ENCODE measurements around the gene NTM.
A peak's percentile ranks its signal among the peaks of the same experiment; 100 is the strongest.

NTM gene

GRCh38 chr11:132334769-132335280 is 964.4 kb downstream of the NTM start:
- H3K23ac ChIP-seq (ENCODE audit: low read length in 2 of 2), result no peak overlapping the region
- H3K9ac ChIP-seq (ENCODE audit: low read length), result no peak overlapping the region
- H3K27me3 ChIP-seq (ENCODE audit: control insufficient read depth in 1 of 2, insufficient read depth in 1 of 2, low read length in 2 of 2), result peaks cover 0 to 10% of the 10 kb centered on the region in 2 experiments
- DNase-seq, result no peak
- no peak overlapping the region for H2AFZ ChIP-seq (ENCODE audit: low read depth, low read length)
- peaks cover 0 to 41% of the 10 kb centered on the region in 2 experiments for H3K36me3 ChIP-seq (ENCODE audit: control insufficient read depth in 1 of 2, insufficient read depth in 2 of 2, low read depth in 1 of 2, low read length in 2 of 2)
- no peaks in the 10 kb centered on the region for H3K4me1 ChIP-seq (ENCODE audit: control insufficient read depth, insufficient read depth, low read depth, low read length)
- no peak overlapping the region for H3K4ac ChIP-seq (ENCODE audit: low read depth in 1 of 2, low read length in 2 of 2)
- no peak overlapping the region for H2AK5ac ChIP-seq (ENCODE audit: low read length, severe bottlenecking)
- H3K9me3 ChIP-seq (ENCODE audit: control insufficient read depth, low read length), result no peaks in the 10 kb centered on the region
- H2BK5ac ChIP-seq (ENCODE audit: low read depth, low read length, poor library complexity, severe bottlenecking), result no peak overlapping the region
- H3K79me1 ChIP-seq (replicated peaks; ENCODE audit: low read length, poor library complexity, severe bottlenecking), result no peaks in the 10 kb centered on the region
- H3K27ac ChIP-seq (ENCODE audit: low read length, poor library complexity, severe bottlenecking), result no peak overlapping the region
- no peak overlapping the region for H3K14ac ChIP-seq (ENCODE audit: low read length in 2 of 2)
- no peak overlapping the region for H4K91ac ChIP-seq (ENCODE audit: low read length)
- H2BK12ac ChIP-seq (ENCODE audit: low read length in 2 of 2), result no peak overlapping the region
- no peak overlapping the region for H3K18ac ChIP-seq (ENCODE audit: low read depth in 1 of 2, low read length in 2 of 2)
- H4K8ac ChIP-seq (ENCODE audit: low read length), result no peak overlapping the region
- WGBS, result 91% methylated on average over 11 of the region's 15 CpGs
- H3K4me3 ChIP-seq (ENCODE audit: insufficient read depth in 1 of 2, low read depth in 1 of 2, low read length in 2 of 2), result peak overlapping the region in 1 of 2 experiments; percentile 7
- H2BK120ac ChIP-seq (ENCODE audit: low read depth, low read length), result no peak overlapping the region
- H3K4me2 ChIP-seq (ENCODE audit: low read length, poor library complexity, severe bottlenecking), result no peak overlapping the region
- H2BK15ac ChIP-seq (ENCODE audit: low read depth, poor library complexity, severe bottlenecking), result no peak overlapping the region

- Histone ChIP-seq H2BK120ac (ENCODE audit: low read depth, low read length) (no peak overlapping the region), H4K8ac (ENCODE audit: low read length) (no peak overlapping the region), H3K18ac (ENCODE audit: low read depth in 1 of 2, low read length in 2 of 2) (no peak overlapping the region), H3K9me3 (ENCODE audit: control insufficient read depth, low read length) (no peaks in the 10 kb centered on the region), H3K14ac (ENCODE audit: low read length in 2 of 2) (no peak overlapping the region), H3K4me3 (ENCODE audit: insufficient read depth in 1 of 2, low read depth in 1 of 2, low read length in 2 of 2) (no peak overlapping the region), H2AK5ac (ENCODE audit: low read length, severe bottlenecking) (no peak overlapping the region), H3K4ac (ENCODE audit: low read depth in 1 of 2, low read length in 2 of 2) (no peak overlapping the region), H4K91ac (ENCODE audit: low read length) (no peak overlapping the region), H3K79me1 (replicated peaks; ENCODE audit: low read length, poor library complexity, severe bottlenecking) (no peaks in the 10 kb centered on the region), H2BK12ac (ENCODE audit: low read length in 2 of 2) (no peak overlapping the region), H3K4me2 (ENCODE audit: low read length, poor library complexity, severe bottlenecking) (no peak overlapping the region), H3K23ac (ENCODE audit: low read length in 2 of 2) (no peak overlapping the region), H3K9ac (ENCODE audit: low read length) (no peak overlapping the region), H3K4me1 (ENCODE audit: control insufficient read depth, insufficient read depth, low read depth, low read length) (no peaks in the 10 kb centered on the region), H3K27ac (ENCODE audit: low read length, poor library complexity, severe bottlenecking) (no peak overlapping the region), H3K36me3 (ENCODE audit: control insufficient read depth in 1 of 2, insufficient read depth in 2 of 2, low read depth in 1 of 2, low read length in 2 of 2) (peaks cover 0 to 37% of the 10 kb centered on the region in 2 experiments), H2BK15ac (ENCODE audit: low read depth, poor library complexity, severe bottlenecking) (no peak overlapping the region), H2AFZ (ENCODE audit: low read depth, low read length) (no peak overlapping the region), H3K27me3 (ENCODE audit: control insufficient read depth in 1 of 2, insufficient read depth in 1 of 2, low read length in 2 of 2) (peaks cover 0 to 11% of the 10 kb centered on the region in 2 experiments), H2BK5ac (ENCODE audit: low read depth, low read length, poor library complexity, severe bottlenecking) (no peak overlapping the region)
- no peak for DNase-seq
- WGBS, result 91% methylated on average over 14 of the region's 14 CpGs
These were observed 964.9 kb downstream of the NTM start for GRCh38 chr11:132335311-132335710.

- Histone ChIP-seq H2BK12ac (ENCODE audit: low read length in 2 of 2) (no peak overlapping the region), H4K91ac (ENCODE audit: low read length) (no peak overlapping the region), H3K9ac (ENCODE audit: low read length) (no peak overlapping the region), H2AK5ac (ENCODE audit: low read length, severe bottlenecking) (no peak overlapping the region), H3K27ac (ENCODE audit: low read length, poor library complexity, severe bottlenecking) (no peak overlapping the region), H3K79me1 (replicated peaks; ENCODE audit: low read length, poor library complexity, severe bottlenecking) (no peaks in the 10 kb centered on the region), H3K4me1 (ENCODE audit: control insufficient read depth, insufficient read depth, low read depth, low read length) (no peaks in the 10 kb centered on the region), H3K4me2 (ENCODE audit: low read length, poor library complexity, severe bottlenecking) (no peak overlapping the region), H3K4ac (ENCODE audit: low read depth in 1 of 2, low read length in 2 of 2) (no peak overlapping the region), H2BK120ac (ENCODE audit: low read depth, low read length) (no peak overlapping the region), H3K18ac (ENCODE audit: low read depth in 1 of 2, low read length in 2 of 2) (no peak overlapping the region), H2BK5ac (ENCODE audit: low read depth, low read length, poor library complexity, severe bottlenecking) (no peak overlapping the region), H4K8ac (ENCODE audit: low read length) (no peak overlapping the region), H2BK15ac (ENCODE audit: low read depth, poor library complexity, severe bottlenecking) (no peak overlapping the region), H3K27me3 (ENCODE audit: control insufficient read depth in 1 of 2, insufficient read depth in 1 of 2, low read length in 2 of 2) (peaks cover 0 to 21% of the 10 kb centered on the region in 2 experiments), H3K14ac (ENCODE audit: low read length in 2 of 2) (no peak overlapping the region), H3K9me3 (ENCODE audit: control insufficient read depth, low read length) (no peaks in the 10 kb centered on the region), H2AFZ (ENCODE audit: low read depth, low read length) (no peak overlapping the region), H3K36me3 (ENCODE audit: control insufficient read depth in 1 of 2, insufficient read depth in 2 of 2, low read depth in 1 of 2, low read length in 2 of 2) (peaks cover 0 to 26% of the 10 kb centered on the region in 2 experiments), H3K23ac (ENCODE audit: low read length in 2 of 2) (no peak overlapping the region), H3K4me3 (ENCODE audit: insufficient read depth in 1 of 2, low read depth in 1 of 2, low read length in 2 of 2) (no peak overlapping the region)
- DNase-seq, result no peak
- whole genome bisulfite sequencing, result 93% methylated on average over 12 of the region's 12 CpGs
These were observed 966.5 kb downstream of the NTM start for GRCh38 chr11:132336781-132337535.

- H3K27me3 ChIP-seq (ENCODE audit: control insufficient read depth in 1 of 2, insufficient read depth in 1 of 2, low read length in 2 of 2), result peaks cover 0 to 31% of the 10 kb centered on the region in 2 experiments
- no peak overlapping the region for H2BK5ac ChIP-seq (ENCODE audit: low read depth, low read length, poor library complexity, severe bottlenecking)
- no peak overlapping the region for H2BK120ac ChIP-seq (ENCODE audit: low read depth, low read length)
- no peak overlapping the region for H2AK5ac ChIP-seq (ENCODE audit: low read length, severe bottlenecking)
- H3K4me2 ChIP-seq (ENCODE audit: low read length, poor library complexity, severe bottlenecking), result no peak overlapping the region
- no peak overlapping the region for H3K18ac ChIP-seq (ENCODE audit: low read depth in 1 of 2, low read length in 2 of 2)
- H2BK12ac ChIP-seq (ENCODE audit: low read length in 2 of 2), result no peak overlapping the region
- H3K9me3 ChIP-seq (ENCODE audit: control insufficient read depth, low read length), result no peaks in the 10 kb centered on the region
- H3K9ac ChIP-seq (ENCODE audit: low read length), result no peak overlapping the region
- peaks cover 0 to 16% of the 10 kb centered on the region in 2 experiments for H3K36me3 ChIP-seq (ENCODE audit: control insufficient read depth in 1 of 2, insufficient read depth in 2 of 2, low read depth in 1 of 2, low read length in 2 of 2)
- H3K4ac ChIP-seq (ENCODE audit: low read depth in 1 of 2, low read length in 2 of 2), result no peak overlapping the region
- DNase-seq, result no peak
- H2BK15ac ChIP-seq (ENCODE audit: low read depth, poor library complexity, severe bottlenecking), result no peak overlapping the region
- H4K8ac ChIP-seq (ENCODE audit: low read length), result no peak overlapping the region
- no peak overlapping the region for H3K23ac ChIP-seq (ENCODE audit: low read length in 2 of 2)
- no peak overlapping the region for H3K4me3 ChIP-seq (ENCODE audit: insufficient read depth in 1 of 2, low read depth in 1 of 2, low read length in 2 of 2)
- H3K79me1 ChIP-seq (replicated peaks; ENCODE audit: low read length, poor library complexity, severe bottlenecking), result no peaks in the 10 kb centered on the region
- WGBS, result 56% methylated on average over 2 of the region's 2 CpGs
- H3K4me1 ChIP-seq (ENCODE audit: control insufficient read depth, insufficient read depth, low read depth, low read length), result no peaks in the 10 kb centered on the region
- no peak overlapping the region for H3K14ac ChIP-seq (ENCODE audit: low read length in 2 of 2)
- H4K91ac ChIP-seq (ENCODE audit: low read length), result no peak overlapping the region
- H3K27ac ChIP-seq (ENCODE audit: low read length, poor library complexity, severe bottlenecking), result no peak overlapping the region
- H2AFZ ChIP-seq (ENCODE audit: low read depth, low read length), result no peak overlapping the region
These were observed 967.5 kb downstream of the NTM start for GRCh38 chr11:132337819-132338416.

Measured in mesenchymal stem cell (in vitro differentiated cells and primary cell).